Skeletal muscle satellite cell (primary cell): ENCODE results near the gene SELENOH. TPM values are rescaled to one million over a fixed set of nuclear protein-coding genes. Genes with fewer than 3 reads are reported as not detected.

Experiments used
- H3K27me3 ChIP-seq: 2 replicates; pipeline ENCODE4 v1.7.0; 2013; ENCODE audit warnings: low read length; ENCODE audit not compliant: control insufficient read depth, insufficient read depth
- H3K36me3 ChIP-seq: 2 replicates; pipeline ENCODE4 v1.7.0; 2013; ENCODE audit warnings: mild to moderate bottlenecking, control low read depth, low read length; ENCODE audit not compliant: insufficient read depth
- H3K4me1 ChIP-seq: 2 replicates; pipeline ENCODE4 v1.7.0; 2013; ENCODE audit warnings: low read length; ENCODE audit not compliant: control insufficient read depth, insufficient read depth
- H3K4me2 ChIP-seq: 2 replicates; pipeline ENCODE4 v1.7.0; 2013; ENCODE audit warnings: mild to moderate bottlenecking, low read length
- H3K4me3 ChIP-seq: 2 replicates; pipeline ENCODE4 v1.7.0; 2013; ENCODE audit warnings: low read length
- H3K9ac ChIP-seq: 2 replicates; pipeline ENCODE4 v1.7.0; 2013; ENCODE audit warnings: mild to moderate bottlenecking, low read depth, low read length, moderate library complexity
- H3K9me3 ChIP-seq: replicated peaks from 2 replicates; pipeline ENCODE4 v1.7.0; 2013; ENCODE audit warnings: mild to moderate bottlenecking, control low read depth, low read length
- small RNA-seq: library from RNA; depleted of rRNA; stranded (forward); fragments of <200 nt; gene quantifications from one replicate; pipeline ENCODE3, GENCODE V24; 2012

Gene SELENOH

DNA sequence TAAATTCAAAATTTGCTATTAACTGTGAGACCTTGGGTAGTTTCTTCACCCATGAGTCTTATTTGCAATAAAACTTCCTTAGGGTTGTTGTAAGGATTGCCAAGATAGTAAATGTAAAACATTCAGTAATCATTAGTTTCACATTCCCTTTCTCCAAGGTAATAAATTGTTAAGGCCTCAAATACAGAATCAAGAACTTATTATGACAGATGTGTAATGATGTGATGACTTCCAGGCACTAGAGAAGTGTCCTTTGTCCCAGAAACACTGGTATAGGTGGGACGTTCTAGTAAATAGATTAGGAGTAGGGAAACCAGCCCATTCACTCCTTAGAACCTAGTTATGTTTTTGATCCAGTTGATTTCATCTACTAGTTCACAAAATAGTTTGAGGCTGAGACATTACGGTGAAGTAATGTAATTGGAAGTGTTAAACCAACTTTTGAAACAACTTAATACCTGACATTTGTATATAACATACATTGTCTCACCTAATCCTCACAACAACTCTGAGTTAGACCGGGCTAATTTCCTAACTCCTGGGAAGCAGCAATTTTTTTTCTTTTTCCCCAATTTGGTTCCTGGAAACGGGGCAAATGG, 45.8 kb downstream of the SELENOH start:
- no peaks in the 10 kb centered on the region for H3K9me3 ChIP-seq
- no peak overlapping the region for H3K4me3 ChIP-seq
- no peak overlapping the region for H3K4me2 ChIP-seq
- H3K27me3 ChIP-seq = no peaks in the 10 kb centered on the region
- H3K36me3 ChIP-seq = peaks cover 7% of the 10 kb centered on the region
- H3K4me1 ChIP-seq = peaks cover 3% of the 10 kb centered on the region
- no peak overlapping the region for H3K9ac ChIP-seq

DNA sequence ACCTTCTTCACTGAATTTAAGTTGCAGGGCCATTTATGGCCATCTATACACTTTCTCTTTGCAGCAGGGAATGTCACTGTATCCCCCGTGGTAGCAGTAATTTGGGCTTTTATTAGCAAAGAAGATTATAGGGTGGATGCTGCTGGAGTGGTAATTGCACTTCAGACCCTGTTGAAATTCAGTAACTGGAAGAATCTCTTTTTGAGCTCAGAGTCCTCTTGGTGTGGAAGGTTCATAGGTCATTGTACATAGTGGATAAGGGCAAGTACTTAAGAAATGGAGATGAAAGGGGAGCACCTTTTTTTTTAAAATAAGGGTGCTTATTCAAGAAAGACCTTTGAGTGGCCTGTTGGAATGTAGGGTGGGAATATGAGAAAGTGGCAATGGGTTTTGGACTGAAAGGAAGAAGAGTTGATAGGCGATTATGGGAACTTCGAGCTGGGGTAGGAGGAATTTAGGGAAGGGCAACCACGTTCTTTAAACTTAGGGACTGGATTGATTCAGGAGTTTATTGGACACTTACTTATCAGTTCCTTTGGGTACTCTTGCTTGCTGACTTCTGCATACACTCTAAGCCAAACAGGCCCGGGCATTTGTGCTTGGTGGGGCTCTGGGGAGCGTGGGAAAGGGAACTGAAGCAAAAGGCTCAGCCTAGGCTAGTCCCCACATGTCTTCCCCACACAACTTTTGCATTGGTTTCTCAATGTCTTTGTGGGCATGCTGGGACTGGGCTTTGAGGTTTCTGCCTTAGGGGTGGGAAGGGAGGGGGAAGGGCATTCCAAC, 46.8 kb downstream of the SELENOH start:
- no peak overlapping the region for H3K4me3 ChIP-seq
- H3K4me1 ChIP-seq = peaks cover 9% of the 10 kb centered on the region
- H3K36me3 ChIP-seq = peaks cover 9% of the 10 kb centered on the region
- no peaks in the 10 kb centered on the region for H3K9me3 ChIP-seq
- H3K9ac ChIP-seq = no peak overlapping the region
- no peak overlapping the region for H3K4me2 ChIP-seq
- H3K27me3 ChIP-seq = no peaks in the 10 kb centered on the region

DNA sequence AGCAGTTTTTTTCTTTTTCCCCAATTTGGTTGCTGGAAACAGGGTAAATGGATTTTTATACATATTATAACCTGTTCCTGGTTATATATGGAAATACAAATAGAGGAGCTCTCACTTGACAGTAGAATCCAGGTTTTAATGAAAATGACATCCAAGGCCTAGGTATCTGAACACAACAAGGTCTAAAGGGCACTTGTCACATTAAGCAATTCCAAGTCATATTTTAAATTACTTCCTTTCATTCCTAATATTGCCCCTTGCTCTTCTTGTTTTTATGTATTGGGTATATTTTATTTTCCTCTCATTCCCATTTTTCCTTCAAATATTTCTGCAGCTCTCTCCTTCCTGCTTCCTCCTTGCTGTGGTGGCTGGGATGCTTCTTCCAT, 47.4 kb downstream of the SELENOH start:
- no peaks in the 10 kb centered on the region for H3K27me3 ChIP-seq
- H3K36me3 ChIP-seq = peaks cover 9% of the 10 kb centered on the region
- no peak overlapping the region for H3K4me3 ChIP-seq
- peaks cover 13% of the 10 kb centered on the region for H3K4me1 ChIP-seq
- H3K9me3 ChIP-seq = no peaks in the 10 kb centered on the region
- H3K4me2 ChIP-seq = no peak overlapping the region
- H3K9ac ChIP-seq = no peak overlapping the region

DNA sequence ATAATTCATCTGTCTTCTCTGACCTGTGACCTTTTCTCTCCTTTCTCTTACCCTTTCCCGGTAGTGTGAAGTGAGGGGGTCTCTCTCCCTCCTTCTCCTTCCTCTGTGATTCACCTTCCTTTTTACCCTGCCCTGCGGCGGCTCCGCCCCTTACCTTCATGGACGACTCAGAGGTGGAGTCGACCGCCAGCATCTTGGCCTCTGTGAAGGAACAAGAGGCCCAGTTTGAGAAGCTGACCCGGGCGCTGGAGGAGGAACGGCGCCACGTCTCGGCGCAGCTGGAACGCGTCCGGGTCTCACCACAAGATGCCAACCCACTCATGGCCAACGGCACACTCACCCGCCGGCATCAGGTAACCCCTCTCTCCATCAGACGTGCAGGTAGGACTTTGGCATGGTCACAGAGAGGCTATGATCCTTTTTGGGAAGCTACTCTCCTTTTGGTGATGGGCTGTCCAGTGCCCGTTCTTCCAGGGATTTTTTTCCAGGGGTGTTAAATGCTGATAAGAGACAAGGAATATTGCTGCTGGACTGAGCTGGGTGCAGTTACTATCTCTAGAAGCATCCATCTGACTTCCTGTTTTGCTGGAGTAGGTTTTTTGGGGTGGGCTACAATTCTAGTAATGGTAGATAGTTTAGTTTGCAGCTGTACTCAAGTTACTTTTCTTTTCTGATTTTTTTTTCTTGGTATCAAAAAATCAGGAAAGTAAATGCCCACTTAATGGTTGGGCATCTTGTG, 50.2 kb downstream of the SELENOH start:
- Histone ChIP-seq H3K36me3 (peaks cover 25% of the 10 kb centered on the region), H3K4me1 (peaks cover 13% of the 10 kb centered on the region), H3K9ac (no peak overlapping the region), H3K27me3 (no peaks in the 10 kb centered on the region), H3K9me3 (no peaks in the 10 kb centered on the region), H3K4me2 (no peak overlapping the region), H3K4me3 (no peak overlapping the region)

DNA sequence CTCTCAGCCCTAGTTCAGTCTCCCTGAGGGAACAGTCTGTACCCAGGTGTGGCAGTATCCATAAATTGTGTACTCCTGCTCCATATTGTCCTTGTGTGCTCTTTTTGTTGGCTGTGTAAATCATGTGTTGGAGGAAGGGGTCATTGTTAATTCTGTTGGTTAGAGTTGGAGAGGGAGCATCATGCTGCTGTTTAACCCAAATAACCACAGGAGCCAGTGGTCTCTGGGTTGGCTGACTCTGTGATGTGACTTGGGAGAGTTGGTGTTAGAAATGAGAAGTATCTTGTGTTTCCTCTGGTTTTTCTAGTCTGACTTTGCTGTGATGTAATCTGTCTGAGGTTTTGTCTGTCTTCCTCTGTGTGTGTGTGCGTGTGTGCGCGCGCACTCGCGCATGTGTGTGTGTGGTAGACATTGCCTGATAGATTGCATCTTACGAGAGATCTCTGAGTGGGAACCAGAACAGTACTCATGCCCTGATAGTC, 50.8 kb downstream of the SELENOH start:
- Histone ChIP-seq H3K9ac (no peak overlapping the region), H3K4me1 (peaks cover 13% of the 10 kb centered on the region), H3K4me2 (no peak overlapping the region), H3K36me3 (peaks cover 29% of the 10 kb centered on the region), H3K27me3 (no peaks in the 10 kb centered on the region), H3K9me3 (no peaks in the 10 kb centered on the region), H3K4me3 (no peak overlapping the region)

DNA sequence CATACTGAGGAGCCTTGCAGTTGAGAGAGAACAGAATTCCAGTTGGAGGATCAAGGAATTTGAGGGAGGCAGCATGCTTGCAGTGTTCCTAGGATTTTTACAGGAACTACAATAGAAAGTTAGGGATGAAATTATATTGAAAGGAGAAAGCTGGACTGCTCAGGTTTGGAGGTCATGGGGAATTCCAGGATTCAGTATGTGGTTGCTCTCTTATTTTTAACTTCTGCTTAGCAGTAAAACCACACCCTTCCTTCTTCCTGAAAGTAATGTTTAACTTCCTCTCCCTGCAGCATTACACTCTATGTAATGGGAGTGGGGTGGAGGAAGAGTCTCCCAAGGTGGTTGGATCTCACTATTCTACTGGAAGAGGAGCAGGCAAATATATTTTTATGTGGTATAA, 51.6 kb downstream of the SELENOH start:
- Histone ChIP-seq H3K36me3 (peaks cover 32% of the 10 kb centered on the region), H3K9ac (no peak overlapping the region), H3K4me3 (no peak overlapping the region)

More for the DNA sequence above, 51.6 kb downstream of the SELENOH start:
- H3K4me1 ChIP-seq = peaks cover 13% of the 10 kb centered on the region
- H3K27me3 ChIP-seq = no peaks in the 10 kb centered on the region
- H3K4me2 ChIP-seq = peak overlapping the region; percentile 20
- H3K9me3 ChIP-seq = no peaks in the 10 kb centered on the region

Small RNAs within 50 kb of the gene (small RNA-seq; reads per million reads assigned to genes)
- gene AP001931.1 (not detected), gene TMX2-CTNND1 (not detected)
